Stimulated activated CD4-positive, alpha-beta T cell treated with anti-CD3 and anti-CD28 coated beads, Interleukin-4, amount 100 ng/mL, for 4 hours (primary cell): ENCODE measurements around the gene LDLRAD4.
"Not testable (repeated sequence)": the region's sequence is repeated elsewhere in the genome, so short reads cannot be mapped to it uniquely, and the experiment has no call there.

Experiments
- DNase-seq, 2 experiments: peaks; one replicate each; pipeline ENCODE4 v3.0.0-alpha.2; 2020

Gene LDLRAD4

GRCh38 chr18:13253786-13254688 is 35.5 kb downstream of the LDLRAD4 start:
- DNase-seq: no peak

GRCh38 chr18:13254971-13255927 is 36.7 kb downstream of the LDLRAD4 start:
- DNase-seq: no peak

- DNase-seq: no peak
Observed at GRCh38 chr18:13256444-13257305, 38.1 kb downstream of the LDLRAD4 start.

- DNase-seq: no peak
Observed at GRCh38 chr18:13257361-13257980, 38.9 kb downstream of the LDLRAD4 start.

GRCh38 chr18:13258921-13259320 is 40.4 kb downstream of the LDLRAD4 start:
- no peak for DNase-seq

- DNase-seq: no peak
Observed at GRCh38 chr18:13259701-13260100, 41.1 kb downstream of the LDLRAD4 start.

GRCh38 chr18:13260197-13260934 is 41.8 kb downstream of the LDLRAD4 start:
- DNase-seq: no peak

GRCh38 chr18:13260935-13261640 is 42.5 kb downstream of the LDLRAD4 start:
- no peak for DNase-seq

- DNase-seq: no peak
Observed at GRCh38 chr18:13261661-13262357, 43.2 kb downstream of the LDLRAD4 start.

GRCh38 chr18:13262358-13262680 is 43.8 kb downstream of the LDLRAD4 start:
- DNase-seq: not testable (repeated sequence)

- DNase-seq: no peak
Observed at GRCh38 chr18:13262839-13263691, 44.5 kb downstream of the LDLRAD4 start.

- no peak for DNase-seq
Observed at GRCh38 chr18:13264091-13265007, 45.8 kb downstream of the LDLRAD4 start.

GRCh38 chr18:13265008-13265910 is 46.7 kb downstream of the LDLRAD4 start:
- peak; percentile 34 to 40 for DNase-seq

GRCh38 chr18:13265911-13266217 is 47.3 kb downstream of the LDLRAD4 start:
- no peak for DNase-seq

GRCh38 chr18:13266218-13267100 is 47.9 kb downstream of the LDLRAD4 start:
- DNase-seq: no peak

GRCh38 chr18:13267431-13267873 is 48.9 kb downstream of the LDLRAD4 start:
- DNase-seq: no peak
